Measurements from ENCODE around the gene OR51L1. TPM values are rescaled to one million over a fixed set of nuclear protein-coding genes. Genes with fewer than 3 reads are reported as not detected.

The OR51L1 gene
- total RNA-seq, 1 experiment from 2014 or later, result not detected

- in situ Hi-C loops (cut with HindIII; ENCODE audit: low pct_unique_long_range_greater_than_20kb, low sequenced_read_pairs) (no loop called here), intact Hi-C loops (cut with micrococcal nuclease; ENCODE audit: unreplicated experiment) (no loop called here)
- H3K27me3 ChIP-seq (ENCODE audit: control insufficient read depth, insufficient read depth, low read length), result no peaks in the 10 kb centered on the region
- DNase-seq (ENCODE audit: low read depth, low spot score) (no peak), ATAC-seq (no peak; the same call in 1 of the 2 replicates)
- no peak overlapping the region for H3K27ac ChIP-seq (ENCODE audit: low read length)
- ChIA-PET CTCF (no interaction called here), POLR2A (no interaction called here)
- no peaks in the 10 kb centered on the region for H3K36me3 ChIP-seq (ENCODE audit: control insufficient read depth, insufficient read depth, low read length)
- BruUV-seq (replicated peaks), result no TSS peak
- H3K4me1 ChIP-seq (ENCODE audit: control insufficient read depth, insufficient read depth, low read length), result no peaks in the 10 kb centered on the region
- TF ChIP-seq TCF7L2 (IDR thresholded peaks at IDR 0.05; ENCODE audit: low read depth, low read length) (no peak), SIN3A (IDR thresholded peaks at IDR 0.05; ENCODE audit: borderline replicate concordance, insufficient read depth, low read depth, low read length) (no peak), POLR2AphosphoS5 (IDR thresholded peaks at IDR 0.05; ENCODE audit: low read depth, low read length) (no peak)
- TF ChIP-seq, protein P1, sequence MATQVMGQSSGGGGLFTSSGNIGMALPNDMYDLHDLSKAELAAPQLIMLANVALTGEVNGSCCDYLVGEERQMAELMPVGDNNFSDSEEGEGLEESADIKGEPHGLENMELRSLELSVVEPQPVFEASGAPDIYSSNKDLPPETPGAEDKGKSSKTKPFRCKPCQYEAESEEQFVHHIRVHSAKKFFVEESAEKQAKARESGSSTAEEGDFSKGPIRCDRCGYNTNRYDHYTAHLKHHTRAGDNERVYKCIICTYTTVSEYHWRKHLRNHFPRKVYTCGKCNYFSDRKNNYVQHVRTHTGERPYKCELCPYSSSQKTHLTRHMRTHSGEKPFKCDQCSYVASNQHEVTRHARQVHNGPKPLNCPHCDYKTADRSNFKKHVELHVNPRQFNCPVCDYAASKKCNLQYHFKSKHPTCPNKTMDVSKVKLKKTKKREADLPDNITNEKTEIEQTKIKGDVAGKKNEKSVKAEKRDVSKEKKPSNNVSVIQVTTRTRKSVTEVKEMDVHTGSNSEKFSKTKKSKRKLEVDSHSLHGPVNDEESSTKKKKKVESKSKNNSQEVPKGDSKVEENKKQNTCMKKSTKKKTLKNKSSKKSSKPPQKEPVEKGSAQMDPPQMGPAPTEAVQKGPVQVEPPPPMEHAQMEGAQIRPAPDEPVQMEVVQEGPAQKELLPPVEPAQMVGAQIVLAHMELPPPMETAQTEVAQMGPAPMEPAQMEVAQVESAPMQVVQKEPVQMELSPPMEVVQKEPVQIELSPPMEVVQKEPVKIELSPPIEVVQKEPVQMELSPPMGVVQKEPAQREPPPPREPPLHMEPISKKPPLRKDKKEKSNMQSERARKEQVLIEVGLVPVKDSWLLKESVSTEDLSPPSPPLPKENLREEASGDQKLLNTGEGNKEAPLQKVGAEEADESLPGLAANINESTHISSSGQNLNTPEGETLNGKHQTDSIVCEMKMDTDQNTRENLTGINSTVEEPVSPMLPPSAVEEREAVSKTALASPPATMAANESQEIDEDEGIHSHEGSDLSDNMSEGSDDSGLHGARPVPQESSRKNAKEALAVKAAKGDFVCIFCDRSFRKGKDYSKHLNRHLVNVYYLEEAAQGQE (IDR thresholded peaks at IDR 0.05; ENCODE audit: insufficient read depth in 1 of 2, low read depth in 2 of 2, low read length in 1 of 2), result no peak
- TF ChIP-seq, protein P2, sequence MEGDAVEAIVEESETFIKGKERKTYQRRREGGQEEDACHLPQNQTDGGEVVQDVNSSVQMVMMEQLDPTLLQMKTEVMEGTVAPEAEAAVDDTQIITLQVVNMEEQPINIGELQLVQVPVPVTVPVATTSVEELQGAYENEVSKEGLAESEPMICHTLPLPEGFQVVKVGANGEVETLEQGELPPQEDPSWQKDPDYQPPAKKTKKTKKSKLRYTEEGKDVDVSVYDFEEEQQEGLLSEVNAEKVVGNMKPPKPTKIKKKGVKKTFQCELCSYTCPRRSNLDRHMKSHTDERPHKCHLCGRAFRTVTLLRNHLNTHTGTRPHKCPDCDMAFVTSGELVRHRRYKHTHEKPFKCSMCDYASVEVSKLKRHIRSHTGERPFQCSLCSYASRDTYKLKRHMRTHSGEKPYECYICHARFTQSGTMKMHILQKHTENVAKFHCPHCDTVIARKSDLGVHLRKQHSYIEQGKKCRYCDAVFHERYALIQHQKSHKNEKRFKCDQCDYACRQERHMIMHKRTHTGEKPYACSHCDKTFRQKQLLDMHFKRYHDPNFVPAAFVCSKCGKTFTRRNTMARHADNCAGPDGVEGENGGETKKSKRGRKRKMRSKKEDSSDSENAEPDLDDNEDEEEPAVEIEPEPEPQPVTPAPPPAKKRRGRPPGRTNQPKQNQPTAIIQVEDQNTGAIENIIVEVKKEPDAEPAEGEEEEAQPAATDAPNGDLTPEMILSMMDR (IDR thresholded peaks at IDR 0.05), result no peak
- no peak overlapping the region for H3K4me3 ChIP-seq (ENCODE audit: low read depth in 2 of 2, low read length in 2 of 2)
- H3K9me3 ChIP-seq (ENCODE audit: control insufficient read depth, insufficient read depth, low read depth, low read length), result no peaks in the 10 kb centered on the region
These were observed 42.0 kb downstream of the OR51L1 start for GRCh38 chr11:5036669-5037068.

DNA sequence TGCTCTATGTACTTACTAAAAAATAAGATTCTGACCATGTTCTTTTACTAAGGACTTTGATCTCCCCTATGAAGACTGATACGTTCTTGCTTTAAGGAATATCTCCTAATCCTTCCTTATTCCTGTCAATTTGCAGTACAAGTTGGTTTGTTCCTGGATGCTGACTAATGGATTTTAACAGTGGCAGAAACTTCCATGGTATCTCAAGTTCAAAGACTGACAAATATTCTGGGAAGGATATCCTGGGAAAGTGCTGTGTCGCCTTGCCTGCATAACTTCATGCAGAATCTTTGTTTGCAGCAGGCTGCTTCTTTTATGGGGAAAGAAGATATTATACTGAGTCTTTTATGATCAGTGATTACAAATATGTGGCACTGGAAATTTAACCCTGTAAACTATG is 43.3 kb downstream of the OR51L1 start:
- no TSS peak for BruUV-seq (replicated peaks)
- CTCF ChIA-PET, result no interaction called here
- no peak for ATAC-seq
- intact Hi-C loops (cut with micrococcal nuclease; ENCODE audit: unreplicated experiment), result no loop called here
- Histone ChIP-seq H3K27me3 (ENCODE audit: control insufficient read depth, insufficient read depth, low read length) (no peaks in the 10 kb centered on the region), H3K4me3 (ENCODE audit: low read depth in 2 of 2, low read length in 2 of 2) (no peak overlapping the region), H3K36me3 (ENCODE audit: control insufficient read depth, insufficient read depth, low read length) (no peaks in the 10 kb centered on the region), H3K4me1 (ENCODE audit: control insufficient read depth, insufficient read depth, low read length) (no peaks in the 10 kb centered on the region), H3K27ac (ENCODE audit: low read length) (no peak overlapping the region), H3K9me3 (ENCODE audit: control insufficient read depth, insufficient read depth, low read depth, low read length) (no peaks in the 10 kb centered on the region)
- POLR2A ChIA-PET, result no interaction called here
- in situ Hi-C loops (cut with HindIII; ENCODE audit: low pct_unique_long_range_greater_than_20kb, low sequenced_read_pairs), result no loop called here
- no peak for DNase-seq (ENCODE audit: low read depth, low spot score)
- TF ChIP-seq SIN3A (IDR thresholded peaks at IDR 0.05; ENCODE audit: borderline replicate concordance, insufficient read depth, low read depth, low read length) (no peak), POLR2AphosphoS5 (IDR thresholded peaks at IDR 0.05; ENCODE audit: low read depth, low read length) (no peak), TCF7L2 (IDR thresholded peaks at IDR 0.05; ENCODE audit: low read depth, low read length) (no peak)
- TF ChIP-seq, protein P1 (IDR thresholded peaks at IDR 0.05; ENCODE audit: insufficient read depth in 1 of 2, low read depth in 2 of 2, low read length in 1 of 2), result no peak
- TF ChIP-seq, protein P2 (IDR thresholded peaks at IDR 0.05), result no peak

All from Panc1 (cell line).